WTC11 (cell line): Measurements from ENCODE around the gene PTER.
A peak's percentile ranks its signal among the peaks of the same experiment; 100 is the strongest.

Experiments
- ELF4 ChIP-seq: sonication (generic); formaldehyde crosslinking; IDR thresholded peaks from 2 replicates; pipeline ENCODE4 v1.8.1; 2022; ENCODE audit warnings: low read depth, mild to moderate bottlenecking, moderate library complexity, missing genetic modification reagents
- FOXJ3 ChIP-seq: sonication (generic); formaldehyde crosslinking; IDR thresholded peaks from 2 replicates; pipeline ENCODE4 v1.9.0; 2021; ENCODE audit warnings: missing genetic modification reagents, mild to moderate bottlenecking, borderline replicate concordance
- TCF7 ChIP-seq: sonication (generic); formaldehyde crosslinking; IDR thresholded peaks from 2 replicates; pipeline ENCODE4 v1.8.0; 2022; ENCODE audit warnings: mild to moderate bottlenecking, low read depth, missing genetic modification reagents, moderate library complexity
- ZNF232 ChIP-seq: sonication (generic); formaldehyde crosslinking; IDR thresholded peaks from 2 replicates; pipeline ENCODE4 v1.8.0; 2022; ENCODE audit warnings: mild to moderate bottlenecking, missing genetic modification reagents
- TF ChIP-seq, protein P1 (sequence below): sonication (generic); formaldehyde crosslinking; IDR thresholded peaks from 2 replicates; pipeline ENCODE4 v1.8.0; 2022; ENCODE audit warnings: missing genetic modification reagents

GRCh38 chr10:16436758-16437539 is at the start of gene PTER:
- TF ChIP-seq FOXJ3 (CRISPR knock-in tag), result no peak
- no peak for TF ChIP-seq TCF7 (CRISPR knock-in tag)
- TF ChIP-seq ZNF232 (CRISPR knock-in tag), result 0 out of 2 replicates have a peak, but pooled peaks have one; percentile 51
- TF ChIP-seq, protein P1, sequence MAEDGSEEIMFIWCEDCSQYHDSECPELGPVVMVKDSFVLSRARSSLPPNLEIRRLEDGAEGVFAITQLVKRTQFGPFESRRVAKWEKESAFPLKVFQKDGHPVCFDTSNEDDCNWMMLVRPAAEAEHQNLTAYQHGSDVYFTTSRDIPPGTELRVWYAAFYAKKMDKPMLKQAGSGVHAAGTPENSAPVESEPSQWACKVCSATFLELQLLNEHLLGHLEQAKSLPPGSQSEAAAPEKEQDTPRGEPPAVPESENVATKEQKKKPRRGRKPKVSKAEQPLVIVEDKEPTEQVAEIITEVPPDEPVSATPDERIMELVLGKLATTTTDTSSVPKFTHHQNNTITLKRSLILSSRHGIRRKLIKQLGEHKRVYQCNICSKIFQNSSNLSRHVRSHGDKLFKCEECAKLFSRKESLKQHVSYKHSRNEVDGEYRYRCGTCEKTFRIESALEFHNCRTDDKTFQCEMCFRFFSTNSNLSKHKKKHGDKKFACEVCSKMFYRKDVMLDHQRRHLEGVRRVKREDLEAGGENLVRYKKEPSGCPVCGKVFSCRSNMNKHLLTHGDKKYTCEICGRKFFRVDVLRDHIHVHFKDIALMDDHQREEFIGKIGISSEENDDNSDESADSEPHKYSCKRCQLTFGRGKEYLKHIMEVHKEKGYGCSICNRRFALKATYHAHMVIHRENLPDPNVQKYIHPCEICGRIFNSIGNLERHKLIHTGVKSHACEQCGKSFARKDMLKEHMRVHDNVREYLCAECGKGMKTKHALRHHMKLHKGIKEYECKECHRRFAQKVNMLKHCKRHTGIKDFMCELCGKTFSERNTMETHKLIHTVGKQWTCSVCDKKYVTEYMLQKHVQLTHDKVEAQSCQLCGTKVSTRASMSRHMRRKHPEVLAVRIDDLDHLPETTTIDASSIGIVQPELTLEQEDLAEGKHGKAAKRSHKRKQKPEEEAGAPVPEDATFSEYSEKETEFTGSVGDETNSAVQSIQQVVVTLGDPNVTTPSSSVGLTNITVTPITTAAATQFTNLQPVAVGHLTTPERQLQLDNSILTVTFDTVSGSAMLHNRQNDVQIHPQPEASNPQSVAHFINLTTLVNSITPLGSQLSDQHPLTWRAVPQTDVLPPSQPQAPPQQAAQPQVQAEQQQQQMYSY (CRISPR knock-in tag), result no peak
- no peak for TF ChIP-seq ELF4
